GM20000 (cell line): Measurements from ENCODE around the gene ASB11.

ENCODE experiments used
- DNase-seq: peaks from one replicate; pipeline ENCODE4 v3.0.0; 2012; ENCODE audit warnings: low spot score
- CTCF ChIP-seq: IDR thresholded peaks from 2 replicates; pipeline ENCODE4 v1.5.1; 2012; ENCODE audit warnings: mild to moderate bottlenecking, control low read depth; ENCODE audit errors: extremely low read depth, missing control alignments

Gene ASB11

GRCh38 chrX:15315509-15315908, at the start of gene ASB11:
TSS of gene ASB11 (minus strand) at chrX:15315640. CDS start at chrX:15315605, 35 bp downstream.
- no peak for TF ChIP-seq CTCF
- no peak for DNase-seq

GRCh38 chrX:15359701-15360100, 44.3 kb upstream of the ASB11 start:
- no peak for TF ChIP-seq CTCF
- no peak for DNase-seq

- TF ChIP-seq CTCF = no peak
Observed at GRCh38 chrX:15358533-15358932, 43.1 kb upstream of the ASB11 start.

GRCh38 chrX:15356444-15356843, 41.0 kb upstream of the ASB11 start:
- no peak for DNase-seq
- TF ChIP-seq CTCF = no peak

More at GRCh38 chrX:15358533-15358932, 43.1 kb upstream of the ASB11 start:
- no peak for DNase-seq

GRCh38 chrX:15350329-15350996, 35.0 kb upstream of the ASB11 start:
- TF ChIP-seq CTCF = no peak
- no peak for DNase-seq

- DNase-seq = peak; percentile 21
Observed at GRCh38 chrX:15349046-15349445, 33.6 kb upstream of the ASB11 start.

GRCh38 chrX:15345976-15346375, 30.5 kb upstream of the ASB11 start:
- no peak for DNase-seq
- TF ChIP-seq CTCF = no peak

More at GRCh38 chrX:15349046-15349445, 33.6 kb upstream of the ASB11 start:
- no peak for TF ChIP-seq CTCF
